ENCODE data around the gene PTPRM. TPM values are rescaled to one million over a fixed set of nuclear protein-coding genes. Genes with fewer than 3 reads are reported as not detected.

PTPRM gene
- total and polyA plus RNA-seq, 2 of the 8 experiments (the other 6 are each of a cell fraction or from before 2014, with no cell fraction given), result 4.1 to 7.0 TPM

DNA sequence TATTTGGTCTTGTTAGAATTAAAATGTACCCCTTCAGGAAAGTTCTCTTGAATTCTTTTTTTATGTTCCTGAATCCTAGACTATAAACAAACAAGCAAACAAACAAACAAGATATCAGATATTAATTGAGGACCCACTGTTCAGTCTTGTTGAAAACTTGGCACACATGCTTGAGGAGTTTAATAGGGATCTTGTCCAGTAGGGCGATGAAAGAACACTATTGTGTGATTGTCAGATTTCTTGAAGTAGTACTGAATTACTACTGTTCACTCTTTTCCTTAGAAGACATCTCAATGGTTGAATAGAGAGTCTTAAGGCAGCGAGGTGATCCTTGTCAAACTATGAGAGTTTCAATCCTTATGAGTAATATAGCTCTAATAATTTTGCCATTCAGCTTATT, 130.2 kb downstream of the PTPRM start:
- no peak overlapping the region for H4K91ac ChIP-seq (replicated peaks; ENCODE audit: insufficient read length, low read length)
- WGBS, 2 experiments (ENCODE audit: extremely low coverage in 1 of 2, insufficient coverage in 1 of 2, insufficient read length in 1 of 2, insufficient replicate concordance in 2 of 2, low coverage in 1 of 2, low lambda C conversion rate in 2 of 2, missing lambda C conversion rate in 1 of 2), result 84% methylated on average over 2 of the region's 2 CpGs; no CpG with 5 or more reads in 1 of the 2 experiments

More for the DNA sequence above, 130.2 kb downstream of the PTPRM start:
- no peaks in the 10 kb centered on the region for H3K27me3 ChIP-seq (replicated peaks in 1 of 4; ENCODE audit: control insufficient read depth in 3 of 4, extremely low read depth in 1 of 4, insufficient read depth in 3 of 4, low read length in 3 of 4)
- H3K9me3 ChIP-seq (ENCODE audit: insufficient read depth in 2 of 2, low read depth in 1 of 2, low read length in 1 of 2), result no peaks in the 10 kb centered on the region
- no peak for FAIRE-seq
- H3K4me1 ChIP-seq (replicated peaks in 1 of 4; ENCODE audit: control insufficient read depth in 3 of 4, insufficient read depth in 4 of 4, low read length in 3 of 4), result no peaks in the 10 kb centered on the region
- H2BK5ac ChIP-seq (ENCODE audit: low read depth, low read length), result no peak overlapping the region
- no peak for TF ChIP-seq POLR2A (IDR thresholded peaks at IDR 0.05; ENCODE audit: control extremely low read depth in 1 of 2, low read depth in 2 of 2, low read length in 2 of 2)
- no peak for TF ChIP-seq BCL11A (IDR thresholded peaks at IDR 0.05; ENCODE audit: low read depth in 2 of 2, low read length in 2 of 2)
- TF ChIP-seq SP4 (IDR thresholded peaks at IDR 0.05; ENCODE audit: low read length), result no peak
- H4K5ac ChIP-seq (ENCODE audit: insufficient read length, low read depth, low read length), result no peak overlapping the region
- H3K79me1 ChIP-seq (ENCODE audit: low read depth, low read length), result no peaks in the 10 kb centered on the region
- no peak overlapping the region for H3K14ac ChIP-seq (ENCODE audit: insufficient read length)
- 0 out of 2 replicates have a peak, but pooled peaks cover 3% of the 10 kb centered on the region for H3K23me2 ChIP-seq (ENCODE audit: low read depth, low read length)
- H3K4ac ChIP-seq (replicated peaks; ENCODE audit: insufficient read length, low read depth, low read length), result no peak overlapping the region
- no peak overlapping the region for H2BK120ac ChIP-seq (replicated peaks; ENCODE audit: low read depth, low read length)
- ChIA-PET POLR2A (ENCODE audit: partially characterized antibody) (interaction anchor here (1.0 kb wide), 1 partner anchor 8 kb away, joined by 3 read pairs; no protein-coding TSS in a partner anchor), CTCF (ENCODE audit: partially characterized antibody) (no interaction called here)
- no peak for DNase-seq (ENCODE audit: low read depth in 1 of 2, low spot score in 2 of 2)
- no peak overlapping the region for H2BK15ac ChIP-seq (ENCODE audit: low read length)
- H3K4me3 ChIP-seq (ENCODE audit: extremely low read depth in 1 of 4, insufficient read depth in 2 of 4, low read depth in 3 of 4, low read length in 4 of 4), result no peak overlapping the region
- no peaks in the 10 kb centered on the region for H4K20me1 ChIP-seq (replicated peaks in 1 of 2; ENCODE audit: control insufficient read depth in 1 of 2, insufficient read depth in 2 of 2, low read length in 2 of 2)
- H3K56ac ChIP-seq (replicated peaks; ENCODE audit: insufficient read length, low read depth, low read length), result no peak overlapping the region
- no peak overlapping the region for H2AK5ac ChIP-seq (ENCODE audit: low read depth, low read length)
- H3K9ac ChIP-seq (replicated peaks in 1 of 4; ENCODE audit: extremely low read depth in 1 of 4, low read depth in 3 of 4, low read length in 3 of 4), result no peak overlapping the region
- H3K23ac ChIP-seq (ENCODE audit: insufficient read length), result no peak overlapping the region
- H3K36me3 ChIP-seq (ENCODE audit: control insufficient read depth in 2 of 4, insufficient read depth in 4 of 4, low read length in 3 of 4), result no peaks in the 10 kb centered on the region
- H2AFZ ChIP-seq (ENCODE audit: low read length), result no peak overlapping the region
- no peak overlapping the region for H3K4me2 ChIP-seq (ENCODE audit: insufficient read depth in 1 of 2, low read depth in 2 of 2, low read length in 2 of 2)
- H3K27ac ChIP-seq (ENCODE audit: low read depth, low read length), result no peak overlapping the region
- no peak overlapping the region for H2BK12ac ChIP-seq (ENCODE audit: low read depth, low read length)
- no peak overlapping the region for H3K18ac ChIP-seq (ENCODE audit: extremely low read depth, low read length)
- H3K79me2 ChIP-seq (ENCODE audit: control insufficient read depth in 1 of 2, insufficient read depth in 2 of 2, low read length in 2 of 2), result no peaks in the 10 kb centered on the region
- H2BK20ac ChIP-seq (ENCODE audit: low read length), result no peak overlapping the region
- H4K8ac ChIP-seq (ENCODE audit: extremely low read depth, insufficient read depth, low read length), result no peak overlapping the region
